Panc1 (cell line): ENCODE measurements around the gene SMAD9. TPM values are rescaled to one million over a fixed set of nuclear protein-coding genes. Genes with fewer than 3 reads are reported as not detected.

Experiments used
- ATAC-seq: fragments of 200-7000 bp; cut with Tn5 transposase; 2 replicates; pipeline ENCODE4 v1.9.1; 2020; ENCODE audit warnings: mild to moderate bottlenecking, moderate library complexity
- BruUV-seq: library from RNA; stranded (reverse); fragments of 400-500 nt; replicated peaks from 2 replicates; lab custom pipeline; 2021; lab: Mats Ljungman, UMichigan
- CTCF ChIA-PET: fragments of 300-600 bp; sonication (Branson Sonifier 250); formaldehyde crosslinking; loops from one replicate; lab custom pipeline; 2022; ENCODE audit warnings: antibody characterized with exemption; lab: Charles Lee
- POLR2A ChIA-PET: fragments of 300-600 bp; sonication (Branson Sonifier 250); formaldehyde crosslinking; loops from one replicate; lab custom pipeline; 2022; ENCODE audit warnings: antibody characterized with exemption; lab: Charles Lee
- DNase-seq: peaks from one replicate; pipeline ENCODE4 v3.0.0-alpha.2; 2010; ENCODE audit warnings: low read depth, low spot score
- H3K27ac ChIP-seq: 2 replicates; pipeline ENCODE4 v1.5.1; 2011; ENCODE audit warnings: mild to moderate bottlenecking, low read length, inconsistent platforms
- H3K27me3 ChIP-seq: fragments of 200-500 bp; sonication (Bioruptor generic); 2 replicates; pipeline ENCODE4 v1.6.0; 2014; ENCODE audit warnings: low read length, inconsistent platforms; ENCODE audit not compliant: control insufficient read depth, insufficient read depth
- H3K36me3 ChIP-seq: fragments of 200-500 bp; sonication (Bioruptor generic); 2 replicates; pipeline ENCODE4 v1.5.1; 2014; ENCODE audit warnings: inconsistent platforms, mild to moderate bottlenecking, low read length, moderate library complexity; ENCODE audit not compliant: control insufficient read depth, insufficient read depth
- H3K4me1 ChIP-seq: 2 replicates; pipeline ENCODE4 v1.5.1; 2011; ENCODE audit warnings: inconsistent platforms, mild to moderate bottlenecking, low read length, moderate library complexity; ENCODE audit not compliant: control insufficient read depth, insufficient read depth
- H3K4me3 ChIP-seq, 2 experiments: 2 replicates each; pipeline ENCODE4 v1.5.1; 2011 to 2012; ENCODE audit warnings: low read depth in 2 of 2, low read length in 2 of 2, mild to moderate bottlenecking in 2 of 2, inconsistent platforms in 1 of 2, moderate library complexity in 1 of 2
- H3K9me3 ChIP-seq: fragments of 200-500 bp; sonication (Bioruptor generic); 2 replicates; pipeline ENCODE4 v1.5.1; 2014; ENCODE audit warnings: low read depth, mild to moderate bottlenecking, inconsistent platforms, low read length, moderate library complexity; ENCODE audit not compliant: control insufficient read depth, insufficient read depth
- CTCF ChIP-seq: fragments of 450-650 bp; IDR thresholded peaks from 2 replicates; pipeline ENCODE4 v1.5.1; 2017; ENCODE audit warnings: mild to moderate bottlenecking
- POLR2AphosphoS5 ChIP-seq: IDR thresholded peaks from 2 replicates; pipeline ENCODE4 v1.6.1; 2012; ENCODE audit warnings: mild to moderate bottlenecking, low read depth, low read length, moderate library complexity
- SIN3A ChIP-seq: IDR thresholded peaks from 2 replicates; pipeline ENCODE4 v1.6.1; 2012; ENCODE audit warnings: low read depth, mild to moderate bottlenecking, low read length, moderate library complexity, borderline replicate concordance; ENCODE audit not compliant: insufficient read depth
- TCF7L2 ChIP-seq: IDR thresholded peaks from 2 replicates; pipeline ENCODE4 v1.6.1; 2011; ENCODE audit warnings: mild to moderate bottlenecking, low read depth, low read length, inconsistent platforms
- in situ Hi-C: cut with HindIII; loops from 2 replicates; pipeline ENCODE4 v1.10.0; 2016; ENCODE audit warnings: low sequenced_read_pairs, low pct_unique_long_range_greater_than_20kb
- intact Hi-C: fragments of 100-400 bp; cut with micrococcal nuclease; formaldehyde crosslinking; loops from one replicate; pipeline ENCODE4 v1.10.0; 2022; ENCODE audit not compliant: unreplicated experiment
- total RNA-seq: library from RNA; stranded (reverse); gene quantifications from one replicate; pipeline ENCODE4 v1.2.1, GENCODE V29; 2021; ENCODE audit not compliant: unreplicated experiment
- TF ChIP-seq, protein P1 (sequence below), 2 experiments: IDR thresholded peaks; 2 replicates each; pipeline ENCODE4 v1.6.1; 2011 to 2012; ENCODE audit warnings: low read depth in 2 of 2, control low read depth in 1 of 2, low read length in 1 of 2, mild to moderate bottlenecking in 1 of 2, moderate library complexity in 1 of 2; ENCODE audit not compliant: insufficient read depth in 1 of 2

SMAD9 gene
- total RNA-seq, 1 experiment from 2014 or later = 2.4 TPM

DNA sequence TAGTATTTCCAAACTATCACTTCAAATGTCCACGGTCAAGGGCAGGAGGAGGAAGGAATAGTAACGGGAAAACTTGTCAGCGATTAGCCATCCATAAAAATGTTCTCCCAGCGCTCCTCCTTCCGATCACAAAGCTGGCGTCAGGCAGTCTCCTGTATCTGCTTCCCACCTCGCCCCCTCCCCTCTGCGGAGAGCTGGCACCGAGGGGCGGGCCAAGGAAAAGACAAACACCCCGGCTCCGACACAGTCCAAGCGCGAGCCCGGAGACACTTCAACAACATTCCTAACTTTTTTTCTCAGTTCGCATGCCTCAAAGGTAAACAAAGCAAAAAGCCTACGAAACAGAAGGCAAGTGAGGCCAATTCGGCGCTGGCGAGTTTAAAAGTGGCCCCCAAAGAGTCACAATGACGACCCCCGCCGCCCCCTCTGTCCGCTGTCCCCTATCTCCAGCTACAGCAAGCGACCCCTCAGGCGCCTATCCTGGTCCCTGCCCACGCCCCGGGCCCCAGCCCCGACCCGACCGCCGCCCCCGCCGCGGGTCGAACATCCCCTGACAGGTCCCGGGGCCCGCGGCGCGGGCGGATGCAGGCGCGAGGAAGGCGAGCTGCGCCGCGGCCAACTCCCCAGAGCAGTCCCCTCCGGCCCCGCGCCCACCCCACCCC, 736 bp downstream of the SMAD9 start:
- Histone ChIP-seq H3K27ac (peak overlapping the region; percentile 17; the same call in 1 of the 2 replicates), H3K4me1 (no peaks in the 10 kb centered on the region), H3K27me3 (no peaks in the 10 kb centered on the region), H3K9me3 (no peaks in the 10 kb centered on the region), H3K36me3 (no peaks in the 10 kb centered on the region), H3K4me3 (peak overlapping the region; percentile 50 to 54)
- ATAC-seq (peak; percentile 56), DNase-seq (no peak)
- ChIA-PET POLR2A (no interaction called here), CTCF (no interaction called here)
- in situ Hi-C loops (no loop called here), intact Hi-C loops (no loop called here)
- BruUV-seq = no TSS peak
- TF ChIP-seq CTCF (no peak), SIN3A (no peak), TCF7L2 (no peak), POLR2AphosphoS5 (no peak)
- TF ChIP-seq, protein P1, sequence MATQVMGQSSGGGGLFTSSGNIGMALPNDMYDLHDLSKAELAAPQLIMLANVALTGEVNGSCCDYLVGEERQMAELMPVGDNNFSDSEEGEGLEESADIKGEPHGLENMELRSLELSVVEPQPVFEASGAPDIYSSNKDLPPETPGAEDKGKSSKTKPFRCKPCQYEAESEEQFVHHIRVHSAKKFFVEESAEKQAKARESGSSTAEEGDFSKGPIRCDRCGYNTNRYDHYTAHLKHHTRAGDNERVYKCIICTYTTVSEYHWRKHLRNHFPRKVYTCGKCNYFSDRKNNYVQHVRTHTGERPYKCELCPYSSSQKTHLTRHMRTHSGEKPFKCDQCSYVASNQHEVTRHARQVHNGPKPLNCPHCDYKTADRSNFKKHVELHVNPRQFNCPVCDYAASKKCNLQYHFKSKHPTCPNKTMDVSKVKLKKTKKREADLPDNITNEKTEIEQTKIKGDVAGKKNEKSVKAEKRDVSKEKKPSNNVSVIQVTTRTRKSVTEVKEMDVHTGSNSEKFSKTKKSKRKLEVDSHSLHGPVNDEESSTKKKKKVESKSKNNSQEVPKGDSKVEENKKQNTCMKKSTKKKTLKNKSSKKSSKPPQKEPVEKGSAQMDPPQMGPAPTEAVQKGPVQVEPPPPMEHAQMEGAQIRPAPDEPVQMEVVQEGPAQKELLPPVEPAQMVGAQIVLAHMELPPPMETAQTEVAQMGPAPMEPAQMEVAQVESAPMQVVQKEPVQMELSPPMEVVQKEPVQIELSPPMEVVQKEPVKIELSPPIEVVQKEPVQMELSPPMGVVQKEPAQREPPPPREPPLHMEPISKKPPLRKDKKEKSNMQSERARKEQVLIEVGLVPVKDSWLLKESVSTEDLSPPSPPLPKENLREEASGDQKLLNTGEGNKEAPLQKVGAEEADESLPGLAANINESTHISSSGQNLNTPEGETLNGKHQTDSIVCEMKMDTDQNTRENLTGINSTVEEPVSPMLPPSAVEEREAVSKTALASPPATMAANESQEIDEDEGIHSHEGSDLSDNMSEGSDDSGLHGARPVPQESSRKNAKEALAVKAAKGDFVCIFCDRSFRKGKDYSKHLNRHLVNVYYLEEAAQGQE (IDR thresholded peaks at IDR 0.05; ENCODE audit: insufficient read depth in 1 of 2, low read depth in 2 of 2, low read length in 1 of 2) = no peak

DNA sequence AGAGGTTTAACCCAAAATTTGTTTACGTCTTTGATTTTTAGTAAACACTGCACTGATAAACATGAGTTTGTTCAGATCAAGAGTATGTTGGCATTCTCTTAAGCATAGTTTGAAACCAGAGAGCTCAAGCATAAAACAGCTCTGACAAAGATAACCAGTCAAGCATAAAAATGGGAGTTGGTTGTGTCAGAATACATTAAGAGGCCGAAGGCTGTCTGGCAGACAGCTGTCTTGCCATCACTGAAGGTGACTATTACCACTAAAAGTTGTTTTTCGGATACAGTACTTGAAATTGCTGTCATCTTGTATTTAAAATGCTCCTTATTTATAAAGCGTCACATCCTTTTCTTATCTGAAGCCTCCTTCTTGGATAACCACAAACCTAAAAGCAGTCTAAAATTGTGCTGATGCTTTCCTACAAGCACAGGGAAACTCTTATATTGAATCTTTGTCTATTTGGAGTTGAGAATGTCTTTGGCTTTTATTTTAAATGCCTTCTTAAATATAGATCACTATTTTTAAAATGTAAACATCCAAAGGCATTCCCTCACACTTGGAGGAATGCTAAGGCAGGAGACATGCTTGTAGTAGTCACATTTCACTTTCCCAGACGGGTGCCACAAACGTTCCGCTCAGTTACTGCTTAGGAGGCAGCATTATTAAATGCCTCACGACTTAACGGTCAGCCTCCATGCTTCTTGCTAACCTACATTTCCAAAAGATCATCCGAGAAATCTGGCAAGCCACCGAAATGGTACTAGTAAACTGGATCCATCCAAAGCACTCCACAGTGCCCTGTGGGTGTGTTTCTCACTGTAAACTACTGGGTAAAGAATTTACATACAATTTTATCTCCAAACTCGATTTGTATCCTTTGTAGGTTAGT, 1.5 kb downstream of the SMAD9 start:
- TF ChIP-seq POLR2AphosphoS5 (no peak), TCF7L2 (no peak), CTCF (no peak), SIN3A (no peak)
- TF ChIP-seq, protein P1 (IDR thresholded peaks at IDR 0.05; ENCODE audit: insufficient read depth in 1 of 2, low read depth in 2 of 2, low read length in 1 of 2) = no peak
- Histone ChIP-seq H3K27ac (no peak overlapping the region; the same call in 1 of the 2 replicates), H3K9me3 (no peaks in the 10 kb centered on the region), H3K4me1 (no peaks in the 10 kb centered on the region), H3K27me3 (no peaks in the 10 kb centered on the region), H3K4me3 (peak overlapping the region; percentile 50 to 54), H3K36me3 (no peaks in the 10 kb centered on the region)
- DNase-seq (no peak), ATAC-seq (peak; percentile 8; the same call in 1 of the 2 replicates)
- in situ Hi-C loops (no loop called here), intact Hi-C loops (no loop called here)
- BruUV-seq = no TSS peak
- ChIA-PET POLR2A (no interaction called here), CTCF (no interaction called here)
